Activated effector memory CD4-positive, alpha-beta T cell treated with Interleukin-2 at 50 U/mL for 16 hours (primary cell): Measurements from ENCODE around the gene ST6GALNAC6.
A peak's percentile ranks its signal among the peaks of the same experiment; 100 is the strongest.
"Not testable (repeated sequence)": the region's sequence is repeated elsewhere in the genome, so short reads cannot be mapped to it uniquely, and the experiment has no call there.

Experiments used
- DNase-seq: peaks from one replicate; pipeline ENCODE4 v3.0.0-alpha.2; 2020

The ST6GALNAC6 gene

GRCh38 chr9:127871531-127871930 lies 27.9 kb downstream of the ST6GALNAC6 start:
- DNase-seq: no peak

- no peak for DNase-seq
These were observed 28.5 kb downstream of the ST6GALNAC6 start for GRCh38 chr9:127870887-127871286.

GRCh38 chr9:127870153-127870491 lies 29.3 kb downstream of the ST6GALNAC6 start:
- not testable (repeated sequence) for DNase-seq

GRCh38 chr9:127869310-127870152 lies 29.9 kb downstream of the ST6GALNAC6 start:
- peak; percentile 56 for DNase-seq

GRCh38 chr9:127868278-127868902 lies 31.0 kb downstream of the ST6GALNAC6 start:
- no peak for DNase-seq

GRCh38 chr9:127867356-127868277 lies 31.8 kb downstream of the ST6GALNAC6 start:
- DNase-seq: no peak

GRCh38 chr9:127866535-127866934 lies 32.9 kb downstream of the ST6GALNAC6 start:
- no peak for DNase-seq

- DNase-seq: no peak
These were observed 33.5 kb downstream of the ST6GALNAC6 start for GRCh38 chr9:127865645-127866464.

- DNase-seq: no peak
These were observed 36.2 kb downstream of the ST6GALNAC6 start for GRCh38 chr9:127863191-127863621.

GRCh38 chr9:127862075-127863011 lies 37.1 kb downstream of the ST6GALNAC6 start:
- DNase-seq: peak; percentile 58

GRCh38 chr9:127860779-127861178 lies 38.6 kb downstream of the ST6GALNAC6 start:
- DNase-seq: no peak

GRCh38 chr9:127860260-127860659 lies 39.1 kb downstream of the ST6GALNAC6 start:
- DNase-seq: no peak

GRCh38 chr9:127858041-127858512 lies 41.3 kb downstream of the ST6GALNAC6 start:
- no peak for DNase-seq

- DNase-seq: no peak
These were observed 42.1 kb downstream of the ST6GALNAC6 start for GRCh38 chr9:127857278-127857677.

- no peak for DNase-seq
These were observed 42.7 kb downstream of the ST6GALNAC6 start for GRCh38 chr9:127856729-127857116.

- no peak for DNase-seq
These were observed 43.2 kb downstream of the ST6GALNAC6 start for GRCh38 chr9:127856094-127856728.

GRCh38 chr9:127855522-127855921 lies 43.9 kb downstream of the ST6GALNAC6 start:
- no peak for DNase-seq

GRCh38 chr9:127854960-127855359 lies 44.4 kb downstream of the ST6GALNAC6 start:
- DNase-seq: no peak

- no peak for DNase-seq
These were observed 45.1 kb downstream of the ST6GALNAC6 start, which contains the start of gene ENG for GRCh38 chr9:127854184-127854806. ENG (minus strand) TSS chr9:127854658; CDS start chr9:127854355, 303 bp downstream.
